Fibroblast of gingiva (primary cell): ENCODE data around the gene C2CD4A.
"Not testable (repeated sequence)": the region's sequence is repeated elsewhere in the genome, so short reads cannot be mapped to it uniquely, and the experiment has no call there.

Source experiments
- DNase-seq: peaks from one replicate; pipeline ENCODE4 v3.0.0-alpha.2; 2011; ENCODE audit warnings: low read depth

Gene C2CD4A, protein sequence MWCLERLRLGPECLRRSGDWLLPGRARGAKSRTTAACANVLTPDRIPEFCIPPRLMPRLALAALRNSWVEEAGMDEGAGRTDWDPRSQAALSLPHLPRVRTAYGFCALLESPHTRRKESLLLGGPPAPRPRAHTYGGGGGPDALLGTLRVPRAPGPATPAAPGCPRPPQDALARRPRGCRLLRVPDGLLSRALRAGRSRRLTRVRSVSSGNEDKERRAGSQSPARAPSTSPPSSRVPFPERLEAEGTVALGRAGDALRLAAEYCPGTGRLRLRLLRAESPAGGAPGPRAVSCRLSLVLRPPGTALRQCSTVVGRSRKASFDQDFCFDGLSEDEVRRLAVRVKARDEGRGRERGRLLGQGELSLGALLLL

GRCh38 chr15:62066663-62067447 lies at the start of gene C2CD4A:
TSS of gene C2CD4A (plus strand) at chr15:62066977. CDS start at chr15:62067614, 637 bp downstream.
- DNase-seq = peak; percentile 45

DNA sequence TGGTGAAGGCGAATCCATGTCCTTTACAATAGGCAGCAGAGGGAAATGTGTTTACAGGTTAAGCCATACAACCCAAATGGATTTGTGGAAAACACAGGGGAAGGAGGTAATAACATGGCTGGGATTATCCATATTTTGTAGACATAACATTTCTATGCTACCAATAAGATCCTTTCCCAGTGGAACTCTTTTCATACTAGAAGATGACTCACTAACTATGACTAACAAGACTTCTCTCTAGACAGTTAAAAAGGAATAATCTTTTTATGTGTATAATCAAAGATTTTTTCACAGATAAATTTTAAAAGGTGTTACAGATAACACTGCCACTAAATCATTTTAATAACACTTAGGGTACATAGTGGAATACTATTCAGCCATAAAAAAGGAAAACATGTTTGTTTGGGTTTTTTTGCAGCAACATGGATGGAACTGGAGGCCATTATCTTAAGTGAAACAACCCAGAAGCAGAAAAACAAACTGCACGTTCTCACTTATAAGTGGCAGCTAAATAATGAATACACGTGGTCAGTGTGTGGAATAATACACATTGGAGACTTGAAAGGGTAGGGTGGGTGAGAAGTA lies 46.1 kb upstream of the C2CD4A start:
- DNase-seq = no peak

- DNase-seq = no peak
Measured at GRCh38 chr15:62021991-62022600, 44.7 kb upstream of the C2CD4A start.

DNA sequence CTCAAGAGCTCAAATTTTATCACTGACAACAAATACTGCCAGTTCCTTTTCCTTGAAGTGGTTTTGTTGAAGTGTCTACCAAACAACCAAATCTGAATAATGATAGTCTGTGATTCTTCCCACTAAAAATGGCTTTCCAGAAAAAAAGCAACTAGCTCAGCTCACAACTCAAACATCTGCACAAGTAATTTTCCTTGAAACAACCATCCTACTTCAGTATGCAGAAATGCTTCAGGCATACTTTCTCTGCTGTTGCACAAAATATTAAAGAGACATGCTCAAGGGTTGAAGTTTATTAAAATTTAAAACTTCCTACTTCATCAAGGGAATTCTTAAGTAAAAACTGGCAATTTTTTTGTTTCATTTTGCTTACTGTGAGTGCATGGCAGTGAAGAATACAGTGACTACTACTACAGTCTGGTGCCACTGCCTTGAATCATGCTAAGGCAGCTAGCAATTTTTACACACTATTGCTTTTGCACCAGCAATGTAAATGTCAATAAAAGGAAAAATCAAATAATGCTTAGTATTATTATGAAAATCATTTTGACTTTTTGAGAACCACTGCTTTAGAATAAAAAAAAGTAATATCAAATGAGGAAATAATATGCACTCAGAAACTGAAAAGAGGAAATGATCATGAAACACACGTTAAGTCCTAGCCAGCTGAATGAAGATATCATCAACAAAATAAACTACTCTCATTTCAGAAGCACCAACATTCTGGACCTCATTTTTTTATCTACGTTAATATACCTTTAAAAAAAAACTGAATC lies 40.1 kb upstream of the C2CD4A start:
- no peak for DNase-seq

- DNase-seq = no peak
Measured at GRCh38 chr15:62027263-62027565, 39.6 kb upstream of the C2CD4A start.

- DNase-seq = no peak
Measured at GRCh38 chr15:62027916-62028315, 38.9 kb upstream of the C2CD4A start.

- DNase-seq = peak; percentile 15
Measured at GRCh38 chr15:62035256-62035924, 31.4 kb upstream of the C2CD4A start.

- DNase-seq = no peak
Measured at GRCh38 chr15:62046078-62046743, 20.6 kb upstream of the C2CD4A start.

DNA sequence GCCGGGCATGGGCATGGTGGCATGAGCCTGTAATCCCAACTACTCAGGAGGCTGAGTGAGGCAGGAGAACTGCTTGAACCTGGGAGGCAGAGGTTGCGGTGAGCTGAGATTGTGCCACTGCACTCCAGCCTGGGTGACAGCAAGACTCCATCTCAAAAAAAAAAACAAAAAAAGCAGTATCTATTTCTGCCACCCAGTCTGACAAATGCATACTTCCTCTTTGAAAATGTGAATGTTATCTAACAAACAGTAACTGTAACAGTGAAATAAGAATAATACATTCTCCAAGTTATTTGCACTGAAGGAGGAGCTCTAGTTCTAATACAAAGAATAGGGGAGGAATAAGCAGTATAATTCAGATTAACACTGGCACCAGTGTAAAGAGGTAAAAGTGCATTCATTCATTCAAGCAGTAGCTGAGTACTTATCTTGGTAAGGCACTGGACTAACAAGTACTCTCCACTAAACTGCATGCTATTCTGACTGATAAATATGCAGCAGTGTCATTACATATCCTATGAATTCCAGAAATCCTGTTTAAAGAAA lies 19.4 kb upstream of the C2CD4A start:
- DNase-seq = no peak

GRCh38 chr15:62048254-62048653 lies 18.5 kb upstream of the C2CD4A start:
- DNase-seq = not testable (repeated sequence)

- DNase-seq = no peak
Measured at GRCh38 chr15:62050115-62050514, 16.7 kb upstream of the C2CD4A start.

DNA sequence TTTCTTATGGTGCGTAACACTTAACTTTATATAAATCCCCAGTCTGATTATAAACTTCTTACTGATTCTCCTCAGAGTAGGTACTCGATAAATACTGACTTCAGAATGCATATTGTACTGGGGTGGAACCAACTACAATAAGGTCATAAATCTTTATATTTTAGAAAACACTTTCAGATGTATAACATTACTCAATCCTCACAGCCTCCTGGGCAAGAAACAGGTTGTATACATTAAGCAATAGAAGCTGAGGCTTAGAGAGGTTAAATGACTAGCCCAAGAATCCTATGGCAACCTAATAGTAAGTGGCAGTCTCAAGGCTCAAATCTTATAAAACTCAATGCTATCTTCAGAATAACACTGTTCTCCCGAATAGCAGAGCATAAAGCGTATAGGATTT lies 15.6 kb upstream of the C2CD4A start:
- DNase-seq = no peak

DNA sequence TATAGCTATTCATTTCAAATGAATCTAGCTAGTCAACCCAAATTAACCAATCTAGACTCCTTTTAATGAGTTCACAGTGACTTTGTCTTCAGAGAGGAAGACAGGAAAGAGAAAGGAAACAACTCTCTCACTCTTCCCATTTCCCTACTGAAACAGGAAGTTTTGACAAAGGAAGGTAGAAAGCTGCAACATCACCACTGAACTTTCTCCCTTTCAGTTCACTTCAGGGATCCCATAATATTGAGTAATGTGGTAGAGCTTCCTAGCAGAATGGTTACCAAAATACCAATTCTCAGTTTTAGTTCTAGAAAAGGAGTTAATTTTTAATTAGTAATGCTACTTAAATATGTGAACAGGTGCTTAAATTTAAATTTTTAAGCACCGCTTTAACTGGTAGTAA lies 14.1 kb upstream of the C2CD4A start:
- DNase-seq = no peak

DNA sequence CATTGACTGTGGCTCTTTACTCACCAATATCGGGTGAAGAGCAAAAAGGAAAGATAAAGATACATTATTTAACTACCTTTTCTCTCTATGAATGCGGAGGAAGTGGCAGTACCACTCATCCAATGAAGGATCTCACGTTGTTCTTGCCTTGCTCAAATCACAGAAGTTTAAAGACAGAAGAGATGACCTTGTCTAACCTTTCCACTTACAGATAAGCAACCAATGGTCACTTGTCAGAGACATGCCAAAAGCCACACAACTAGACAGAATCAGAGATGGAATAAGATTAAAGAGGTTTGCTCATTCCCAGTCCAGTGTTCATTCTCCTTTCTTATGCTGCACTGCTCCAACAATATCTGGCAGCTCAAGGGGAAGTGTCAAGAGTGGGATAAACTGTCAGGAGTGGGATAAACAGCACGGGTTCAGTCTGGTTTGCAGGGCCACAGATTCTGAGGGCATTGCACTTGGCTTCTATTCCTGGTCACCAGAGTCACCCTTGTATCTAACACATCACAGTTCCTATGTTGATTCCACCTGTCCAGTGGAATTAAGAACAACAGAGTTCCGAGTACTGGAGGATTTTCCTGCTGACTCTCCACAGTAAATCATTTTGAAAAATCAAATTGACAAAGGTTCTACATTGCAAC lies 13.2 kb upstream of the C2CD4A start:
- DNase-seq = no peak

DNA sequence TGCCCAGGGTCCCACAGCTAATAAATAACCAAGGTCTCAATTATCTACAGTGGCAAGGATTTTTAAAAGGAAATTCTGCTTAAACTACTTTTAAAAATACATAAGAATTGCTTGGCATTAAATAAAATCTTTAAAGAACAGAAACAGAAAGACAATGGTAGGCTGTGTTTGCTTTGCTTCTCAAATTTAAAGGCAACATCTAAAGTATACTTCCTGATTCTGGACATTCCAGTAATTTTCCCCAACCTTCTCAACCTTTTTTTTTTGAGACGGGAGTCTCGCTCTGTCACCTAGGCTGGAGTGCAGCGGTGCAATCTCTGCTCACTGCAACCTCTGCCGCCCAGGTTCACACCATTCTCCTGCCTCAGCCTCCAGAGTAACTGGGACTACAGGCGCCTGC lies 11.8 kb upstream of the C2CD4A start:
- no peak for DNase-seq

DNA sequence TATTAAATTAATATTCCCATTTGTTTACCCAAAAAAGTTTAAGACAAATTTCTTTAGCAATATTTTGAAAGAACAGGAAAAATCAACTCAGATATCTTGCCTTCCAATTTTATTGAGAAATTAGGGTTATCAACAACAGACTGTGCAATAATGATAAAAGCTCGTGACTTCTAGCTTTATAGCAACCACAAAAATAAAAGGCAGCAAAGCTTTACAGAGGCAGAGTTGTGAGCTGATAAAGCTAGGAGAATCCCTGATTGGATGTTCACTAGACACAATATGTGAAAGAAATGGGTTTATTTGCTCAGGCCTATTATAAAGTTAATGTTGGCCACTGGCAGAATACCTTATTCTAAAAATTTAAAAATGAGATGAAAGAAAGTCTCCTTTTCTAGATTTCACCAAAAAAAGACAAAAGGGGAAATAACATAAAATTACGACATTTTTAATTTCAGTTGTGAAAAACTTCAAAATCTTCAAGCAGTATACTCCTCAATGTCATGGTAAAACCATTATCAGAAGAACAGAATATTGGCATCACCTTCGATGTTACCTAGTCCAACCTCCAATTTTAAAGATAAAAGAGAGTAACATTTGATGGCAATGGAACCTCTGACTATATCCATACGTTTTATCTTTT lies 9.3 kb upstream of the C2CD4A start:
- DNase-seq = no peak

DNA sequence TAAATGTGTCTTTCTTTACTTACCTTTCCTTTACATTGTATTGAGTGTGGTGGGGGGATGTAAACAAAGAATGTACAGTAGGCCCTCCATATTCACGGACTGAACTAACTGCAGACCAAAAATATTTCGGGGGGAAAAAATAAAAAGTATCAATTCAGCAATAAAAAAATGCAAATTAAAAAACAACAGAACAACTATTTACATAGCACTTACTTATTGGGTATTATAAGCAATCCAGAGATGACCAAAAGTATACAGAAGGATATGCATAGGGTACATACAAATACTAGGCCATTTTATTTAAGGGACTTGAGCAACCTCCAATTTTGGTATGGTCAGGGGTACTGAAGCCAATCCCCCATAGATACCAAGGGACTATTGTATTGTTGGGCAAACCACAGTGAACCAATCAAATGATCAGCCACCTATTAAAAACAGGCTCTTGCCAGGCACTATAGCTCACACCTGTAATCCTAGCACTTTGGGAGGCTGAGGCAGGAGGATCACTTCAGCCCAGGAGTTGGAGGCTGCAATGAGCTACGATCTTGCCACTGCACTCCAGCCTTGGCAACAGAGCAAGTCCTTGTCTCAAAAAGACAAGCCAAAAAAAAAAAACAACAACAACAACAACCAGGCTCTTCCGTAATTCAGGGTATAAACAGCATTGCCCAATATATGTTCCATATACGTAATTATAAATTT lies 8.3 kb upstream of the C2CD4A start:
- DNase-seq = no peak

DNA sequence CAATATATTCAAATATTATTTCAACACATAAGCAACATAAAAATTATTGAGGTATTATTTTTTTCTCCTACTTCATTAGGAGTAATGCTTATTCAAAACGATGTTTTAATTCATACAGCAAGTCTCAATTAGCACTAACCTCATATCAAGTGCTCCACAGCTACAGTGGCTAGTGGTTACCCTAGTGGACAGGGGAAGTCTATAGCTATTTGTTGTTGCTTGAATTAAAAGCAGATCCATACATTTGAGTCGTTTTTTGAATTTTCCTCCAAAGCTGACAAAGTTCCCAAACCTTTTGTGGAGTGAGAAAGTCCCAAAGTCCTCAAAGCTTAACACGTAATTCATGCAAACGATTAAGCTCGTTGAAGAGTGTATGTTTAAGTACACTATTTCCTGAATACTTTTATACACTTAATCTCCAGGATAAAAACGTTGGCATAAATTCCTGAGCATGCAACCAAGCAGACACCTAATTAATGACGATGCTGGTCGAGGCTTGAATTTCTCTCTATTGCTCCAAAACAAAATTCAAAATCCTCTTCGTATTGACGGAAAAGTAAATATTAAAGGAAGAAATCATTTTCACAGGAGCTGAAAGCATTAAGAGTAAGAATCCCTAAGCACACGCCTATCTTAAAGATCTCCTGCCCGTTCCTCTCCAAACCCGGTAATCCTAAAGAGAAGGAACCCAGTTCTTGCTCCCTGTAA lies 7.5 kb upstream of the C2CD4A start:
- DNase-seq = no peak

DNA sequence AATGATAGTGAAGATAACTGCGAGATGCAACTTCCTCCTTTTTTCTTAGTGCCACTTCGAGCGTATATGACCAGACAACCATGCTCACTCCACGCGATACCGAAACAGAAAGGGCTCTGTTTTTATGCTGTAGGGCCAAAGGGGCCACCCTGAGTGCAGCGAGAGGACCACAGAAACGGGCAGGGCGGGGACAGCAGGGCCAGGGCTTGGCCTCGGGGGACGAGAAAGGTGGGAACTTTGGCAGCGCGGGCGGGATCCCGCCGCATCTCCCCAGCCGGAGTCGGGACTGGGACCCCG lies 7.0 kb upstream of the C2CD4A start:
- peak; percentile 39 for DNase-seq
